Fibroblast of skin of abdomen (primary cell): ENCODE measurements around the gene RELCH.

ENCODE experiments used
- DNase-seq: peaks from one replicate; pipeline ENCODE4 v3.0.0-alpha.2; 2013

The RELCH gene

GRCh38 chr18:62196079-62196478 is 9.0 kb downstream of the RELCH start:
- DNase-seq = no peak

- no peak for DNase-seq
These were observed 9.9 kb downstream of the RELCH start for GRCh38 chr18:62196980-62197379.

GRCh38 chr18:62198259-62198658 is 11.2 kb downstream of the RELCH start:
- DNase-seq = no peak

DNA sequence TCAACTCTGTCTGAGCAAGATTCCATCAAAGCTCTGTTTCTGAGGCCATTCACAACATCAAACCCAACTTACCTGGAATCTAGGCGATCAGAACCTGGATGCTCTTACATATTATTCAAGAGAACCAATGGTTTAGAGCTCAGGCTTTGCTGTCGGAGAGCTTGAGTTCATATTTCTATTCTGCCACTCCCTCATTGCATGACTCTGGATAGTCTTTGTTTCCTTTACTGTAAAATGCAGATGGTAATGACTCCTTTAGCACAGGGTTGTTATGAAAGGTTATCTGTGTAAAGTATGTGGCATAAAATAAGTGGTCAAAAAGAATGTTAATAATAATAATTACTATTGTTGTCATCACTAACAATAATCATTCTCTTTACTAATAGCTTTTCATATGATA is 12.6 kb downstream of the RELCH start:
- no peak for DNase-seq

DNA sequence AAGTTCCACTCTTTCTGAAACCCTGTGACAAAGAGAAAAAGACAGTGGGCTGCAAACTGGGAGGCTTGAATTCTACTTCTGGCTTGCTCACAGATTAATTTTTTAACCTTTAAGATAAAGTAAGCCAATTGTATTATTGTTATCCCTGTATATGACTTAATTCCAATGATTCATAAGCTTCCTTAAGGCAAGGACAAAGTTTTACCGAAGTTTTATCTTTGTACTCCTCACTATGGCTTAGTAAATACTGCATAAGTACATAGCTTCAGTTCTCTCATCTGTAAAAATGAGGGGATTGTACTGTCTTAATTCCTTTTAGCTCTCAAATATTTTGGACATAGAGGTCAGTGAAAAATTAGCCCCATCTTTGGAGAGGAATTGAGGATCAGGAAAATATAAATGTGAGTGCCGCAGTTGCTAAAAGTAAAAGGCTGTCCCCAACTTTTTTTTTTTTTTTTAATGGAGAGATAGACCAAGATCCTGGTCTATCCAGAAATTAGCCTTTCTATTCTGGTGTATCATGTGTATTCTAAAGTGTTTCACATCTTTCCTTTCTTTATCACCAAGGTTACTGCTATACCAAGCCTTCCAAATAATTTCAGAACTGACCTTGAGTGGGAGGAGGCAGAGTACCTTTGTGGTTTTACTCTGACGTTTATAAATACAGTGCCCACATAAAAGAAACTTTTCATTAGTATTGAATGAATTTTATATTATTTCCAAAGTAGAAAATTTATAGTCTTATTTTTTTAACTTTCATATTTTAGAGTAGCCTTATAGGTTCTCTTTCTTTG is 13.3 kb downstream of the RELCH start:
- no peak for DNase-seq

- DNase-seq = no peak
These were observed 14.8 kb downstream of the RELCH start for GRCh38 chr18:62201870-62202269.

DNA sequence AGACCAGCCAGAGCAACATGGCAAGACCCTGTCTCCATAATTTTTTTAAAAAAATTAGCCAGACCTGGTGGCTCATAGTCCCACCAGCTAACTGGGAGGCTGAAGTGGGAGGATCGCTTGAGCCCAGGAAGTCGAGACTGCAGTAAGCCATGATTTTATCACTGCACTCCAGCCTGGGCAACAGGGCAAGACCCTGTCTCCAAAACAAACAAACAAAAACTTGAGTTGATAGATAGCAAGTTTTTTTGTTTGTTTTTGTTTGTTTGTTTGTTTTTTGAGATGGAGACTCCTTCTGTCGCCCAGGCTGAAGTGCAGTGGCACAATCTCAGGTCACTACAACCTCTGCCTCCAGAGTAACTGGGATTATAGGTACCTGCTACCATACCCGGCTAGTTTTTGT is 18.8 kb downstream of the RELCH start:
- no peak for DNase-seq

GRCh38 chr18:62206593-62206992 is 19.5 kb downstream of the RELCH start:
- no peak for DNase-seq

DNA sequence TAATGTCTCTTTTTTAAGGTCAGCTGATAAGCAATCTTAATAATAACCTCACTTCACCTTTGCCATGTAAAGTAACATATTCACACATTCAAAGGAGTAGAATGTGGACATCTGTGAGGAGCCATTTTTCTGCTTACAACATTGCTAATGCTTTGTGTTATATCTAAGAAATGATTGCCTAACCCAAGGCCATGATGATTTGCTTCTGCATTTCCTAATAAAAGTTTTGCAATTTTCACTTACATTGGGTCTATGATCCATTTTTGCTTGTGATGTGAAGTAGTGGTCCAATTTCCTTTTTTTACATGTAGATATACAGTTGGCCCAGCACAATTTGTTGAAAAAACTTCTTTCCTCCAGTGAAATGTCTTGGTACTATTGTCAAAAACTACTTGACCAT is 22.0 kb downstream of the RELCH start:
- no peak for DNase-seq

- no peak for DNase-seq
These were observed 23.1 kb downstream of the RELCH start for GRCh38 chr18:62210138-62210537.

- no peak for DNase-seq
These were observed 24.3 kb downstream of the RELCH start for GRCh38 chr18:62211325-62211828.

GRCh38 chr18:62214790-62215189 is 27.7 kb downstream of the RELCH start:
- DNase-seq = no peak

DNA sequence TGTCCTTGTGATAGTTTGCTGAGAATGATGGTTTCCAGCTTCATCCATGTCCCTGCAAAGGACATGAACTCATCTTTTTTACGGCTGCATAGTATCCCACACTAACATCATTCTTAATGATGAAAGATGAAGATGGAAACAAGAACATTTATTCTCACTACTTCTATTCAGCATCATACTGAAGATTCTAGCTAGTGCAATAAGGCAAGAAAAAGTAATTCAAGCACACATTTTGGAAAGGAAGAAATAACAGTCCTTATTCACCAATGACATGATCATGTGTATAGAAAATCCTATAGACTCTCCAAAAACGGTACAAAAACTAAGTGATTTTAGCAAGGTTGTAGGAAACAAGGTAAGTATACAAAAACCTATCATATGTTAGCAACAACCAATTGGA is 37.2 kb downstream of the RELCH start:
- DNase-seq = no peak

DNA sequence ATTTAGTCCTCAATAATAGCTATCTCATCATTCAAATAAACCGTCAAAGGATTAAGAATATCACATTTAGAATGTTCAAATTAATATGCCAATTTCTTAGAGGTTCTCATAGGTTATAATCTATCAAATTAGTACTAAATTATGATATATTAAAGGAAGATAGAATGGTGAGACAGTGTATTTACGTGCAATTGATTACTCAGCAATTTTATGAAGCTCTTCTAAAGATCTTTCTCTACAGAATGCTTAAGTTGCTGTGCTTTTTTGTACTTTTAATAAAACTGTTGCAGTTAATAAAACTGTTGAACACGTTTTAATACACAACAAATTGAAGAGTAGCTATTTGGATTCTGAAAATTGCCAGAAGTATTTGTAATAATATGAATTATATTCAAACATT is 39.0 kb downstream of the RELCH start:
- DNase-seq = no peak

DNA sequence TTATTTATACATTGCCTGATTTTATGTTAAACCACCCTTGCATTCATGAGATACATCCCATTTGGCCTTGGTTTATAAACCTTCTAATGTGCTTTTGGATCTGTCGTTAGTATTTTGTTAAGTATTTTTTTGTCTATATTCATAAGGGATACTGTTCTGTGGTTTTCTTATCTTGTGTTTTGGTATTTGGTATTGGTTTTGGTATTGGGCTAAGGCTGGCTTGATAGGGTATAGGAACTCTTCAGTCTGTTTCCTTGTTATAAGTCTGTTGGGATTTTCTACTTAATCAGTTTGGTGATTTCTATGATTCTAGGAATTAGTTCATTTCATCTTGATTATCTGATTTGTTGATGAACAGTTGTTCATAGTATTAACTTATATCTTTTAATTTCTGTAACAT is 49.2 kb downstream of the RELCH start:
- no peak for DNase-seq

DNA sequence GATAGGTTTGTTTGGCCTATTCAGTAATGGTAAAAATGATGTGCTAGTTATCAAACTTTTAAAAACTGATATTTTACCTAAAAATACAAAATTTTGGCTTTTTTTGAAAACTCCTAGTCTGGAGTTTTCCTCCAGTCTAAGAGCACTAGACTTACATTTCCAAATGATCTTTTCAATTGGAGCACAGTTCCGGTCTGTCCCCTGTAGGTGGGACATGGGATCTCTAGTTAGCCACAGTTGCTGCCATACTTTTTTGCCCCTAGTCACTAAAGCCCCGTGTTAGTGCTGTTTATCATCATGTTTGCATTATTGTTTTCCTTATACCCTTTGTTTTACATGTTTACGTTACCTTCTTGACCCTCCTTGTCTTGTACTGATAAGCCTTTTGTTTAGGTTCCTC is 52.4 kb downstream of the RELCH start:
- no peak for DNase-seq

GRCh38 chr18:62242955-62243354 is 55.9 kb downstream of the RELCH start:
- peak; percentile 26 for DNase-seq

DNA sequence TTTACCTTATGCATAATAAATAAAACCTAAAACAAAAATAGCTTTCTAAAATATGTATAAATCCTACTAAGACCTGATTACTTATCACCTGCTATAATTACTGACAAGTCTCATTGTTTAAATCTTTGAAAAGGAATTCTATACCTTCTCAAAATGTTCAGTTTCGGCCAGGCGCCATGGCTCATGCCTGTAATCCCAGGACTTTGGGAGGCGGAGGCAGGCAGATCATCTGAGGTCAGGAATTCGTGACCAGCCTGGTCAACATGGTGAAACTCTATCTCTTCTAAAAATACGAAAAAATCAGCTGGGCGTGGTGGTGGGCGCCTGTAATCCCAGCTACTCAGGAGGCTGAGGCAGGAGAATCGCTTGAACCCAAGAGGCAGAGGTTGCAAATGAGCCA is 58.1 kb downstream of the RELCH start:
- DNase-seq = no peak

DNA sequence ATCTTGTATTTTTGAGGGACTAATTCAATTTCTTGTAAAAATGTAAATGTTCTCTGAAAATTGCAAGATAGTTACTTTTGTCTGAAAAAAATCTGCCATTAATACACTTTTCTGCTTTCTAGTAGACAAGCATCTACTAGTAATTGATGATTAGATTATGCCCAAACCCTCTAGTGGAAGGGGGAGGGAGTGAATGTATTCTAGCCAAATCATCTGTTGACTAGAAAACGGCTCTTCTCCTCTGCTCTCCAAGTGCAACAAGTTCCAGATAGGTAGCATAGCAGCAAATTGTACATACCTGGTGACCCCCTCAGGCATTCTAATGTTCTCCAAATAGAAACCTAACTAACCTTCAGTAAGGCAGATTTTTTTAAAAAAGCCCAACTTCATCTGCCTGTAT is 58.6 kb downstream of the RELCH start:
- no peak for DNase-seq

GRCh38 chr18:62248313-62248712 is 61.3 kb downstream of the RELCH start:
- no peak for DNase-seq

- peak; percentile 65 for DNase-seq
These were observed 62.5 kb downstream of the RELCH start for GRCh38 chr18:62249478-62250097.

DNA sequence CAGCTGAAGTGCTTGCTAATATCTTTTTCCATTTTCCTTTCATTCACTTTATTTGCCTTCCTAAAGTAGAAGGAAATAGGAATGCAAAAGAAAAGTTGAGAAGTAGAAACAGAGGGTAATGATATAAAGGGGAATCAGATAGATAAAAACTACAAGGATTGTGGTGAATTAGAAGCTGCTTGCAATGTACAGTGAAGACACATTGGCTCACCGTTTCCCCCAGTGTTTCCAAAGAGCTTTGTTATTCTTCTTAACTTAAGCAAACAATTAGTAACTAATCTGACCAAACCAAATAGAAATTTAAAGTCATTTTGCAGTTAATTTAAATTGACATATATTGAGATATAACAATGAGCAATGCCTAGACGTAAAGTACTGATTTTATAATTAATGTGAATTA is 63.4 kb downstream of the RELCH start:
- no peak for DNase-seq

- DNase-seq = no peak
These were observed 71.0 kb downstream of the RELCH start for GRCh38 chr18:62258093-62258492.

GRCh38 chr18:62258616-62259015 is 71.6 kb downstream of the RELCH start:
- no peak for DNase-seq
